GM18858 (cell line): Measurements from ENCODE around the gene PARD6B.
"Not testable (repeated sequence)": the region's sequence is repeated elsewhere in the genome, so short reads cannot be mapped to it uniquely, and the experiment has no call there.

ENCODE experiments used
- ATAC-seq: cut with Tn5 transposase; IDR thresholded peaks from one replicate; pipeline ENCODE4 v1.9.1; 2021; ENCODE audit not compliant: unreplicated experiment

PARD6B gene

GRCh38 chr20:50743087-50743486, 11.7 kb downstream of the PARD6B start:
- ATAC-seq: no peak

- ATAC-seq: no peak
Measured at GRCh38 chr20:50744143-50744792, 12.9 kb downstream of the PARD6B start.

GRCh38 chr20:50745634-50746137, 14.3 kb downstream of the PARD6B start:
- no peak for ATAC-seq

- ATAC-seq: no peak
Measured at GRCh38 chr20:50746138-50746940, 15.0 kb downstream of the PARD6B start.

GRCh38 chr20:50747275-50747674, 15.9 kb downstream of the PARD6B start:
- ATAC-seq: no peak

- no peak for ATAC-seq
Measured at GRCh38 chr20:50750145-50750671, 18.8 kb downstream of the PARD6B start.

- no peak for ATAC-seq
Measured at GRCh38 chr20:50753152-50753551, 21.8 kb downstream of the PARD6B start.

GRCh38 chr20:50754420-50754819, 23.0 kb downstream of the PARD6B start:
- no peak for ATAC-seq

- no peak for ATAC-seq
Measured at GRCh38 chr20:50756447-50756846, 25.1 kb downstream of the PARD6B start.

- no peak for ATAC-seq
Measured at GRCh38 chr20:50758469-50758868, 27.1 kb downstream of the PARD6B start.

- ATAC-seq: no peak
Measured at GRCh38 chr20:50758992-50759391, 27.6 kb downstream of the PARD6B start.

- ATAC-seq: no peak
Measured at GRCh38 chr20:50759678-50760077, 28.3 kb downstream of the PARD6B start.

GRCh38 chr20:50762045-50762422, 30.7 kb downstream of the PARD6B start:
- no peak for ATAC-seq

GRCh38 chr20:50762435-50763220, 31.2 kb downstream of the PARD6B start:
- no peak for ATAC-seq

GRCh38 chr20:50763550-50764458, 32.4 kb downstream of the PARD6B start:
- ATAC-seq: not testable (repeated sequence)

GRCh38 chr20:50765251-50765650, 33.9 kb downstream of the PARD6B start:
- not testable (repeated sequence) for ATAC-seq

GRCh38 chr20:50765674-50766073, 34.3 kb downstream of the PARD6B start:
- ATAC-seq: no peak

- ATAC-seq: not testable (repeated sequence)
Measured at GRCh38 chr20:50766955-50767809, 35.8 kb downstream of the PARD6B start.

- ATAC-seq: not testable (repeated sequence)
Measured at GRCh38 chr20:50768991-50769390, 37.6 kb downstream of the PARD6B start.
